ENCODE data around the gene TCFL5.

TCFL5 gene

GRCh38 chr20:62820208-62820961, 41.2 kb downstream of the TCFL5 start:
- DNase-seq, result no peak
- in situ Hi-C loops (cut with HindIII; ENCODE audit: low pct_ligation_motif_present, low pct_unique_long_range_greater_than_20kb, low sequenced_read_pairs), result no loop called here

- DNase-seq, result peak; percentile 22
- in situ Hi-C loops (cut with HindIII; ENCODE audit: low pct_ligation_motif_present, low pct_unique_long_range_greater_than_20kb, low sequenced_read_pairs), result no loop called here
Measured at GRCh38 chr20:62819494-62820174, 42.0 kb downstream of the TCFL5 start.

- DNase-seq, result no peak
- in situ Hi-C loops (cut with HindIII; ENCODE audit: low pct_ligation_motif_present, low pct_unique_long_range_greater_than_20kb, low sequenced_read_pairs), result no loop called here
Measured at GRCh38 chr20:62818592-62819493, 42.8 kb downstream of the TCFL5 start.

- no peak for DNase-seq
- in situ Hi-C loops (cut with HindIII; ENCODE audit: low pct_ligation_motif_present, low pct_unique_long_range_greater_than_20kb, low sequenced_read_pairs), result no loop called here
Measured at GRCh38 chr20:62817975-62818591, 43.5 kb downstream of the TCFL5 start.

- no peak for DNase-seq
- in situ Hi-C loops (cut with HindIII; ENCODE audit: low pct_ligation_motif_present, low pct_unique_long_range_greater_than_20kb, low sequenced_read_pairs), result no loop called here
Measured at GRCh38 chr20:62816884-62817873, 44.4 kb downstream of the TCFL5 start, which contains the start of gene COL9A3. COL9A3 (plus strand) TSS chr20:62817050; CDS start chr20:62817065, 15 bp downstream.

GRCh38 chr20:62816031-62816883, 45.4 kb downstream of the TCFL5 start:
- DNase-seq, result no peak
- in situ Hi-C loops (cut with HindIII; ENCODE audit: low pct_ligation_motif_present, low pct_unique_long_range_greater_than_20kb, low sequenced_read_pairs), result no loop called here

GRCh38 chr20:62815066-62815991, 46.3 kb downstream of the TCFL5 start:
- DNase-seq, result peak; percentile 45

GRCh38 chr20:62814709-62815065, 46.9 kb downstream of the TCFL5 start:
- no peak for DNase-seq
- in situ Hi-C loops (cut with HindIII; ENCODE audit: low pct_ligation_motif_present, low pct_unique_long_range_greater_than_20kb, low sequenced_read_pairs), result no loop called here

More at GRCh38 chr20:62815066-62815991, 46.3 kb downstream of the TCFL5 start:
- in situ Hi-C loops (cut with HindIII; ENCODE audit: low pct_ligation_motif_present, low pct_unique_long_range_greater_than_20kb, low sequenced_read_pairs), result no loop called here

GRCh38 chr20:62814060-62814708, 47.4 kb downstream of the TCFL5 start:
- in situ Hi-C loops (cut with HindIII; ENCODE audit: low pct_ligation_motif_present, low pct_unique_long_range_greater_than_20kb, low sequenced_read_pairs), result no loop called here
- DNase-seq, result no peak

- DNase-seq, result no peak
- in situ Hi-C loops (cut with HindIII; ENCODE audit: low pct_ligation_motif_present, low pct_unique_long_range_greater_than_20kb, low sequenced_read_pairs), result no loop called here
Measured at GRCh38 chr20:62813588-62813987, 48.0 kb downstream of the TCFL5 start.

GRCh38 chr20:62812907-62813200, 48.8 kb downstream of the TCFL5 start:
- in situ Hi-C loops (cut with HindIII; ENCODE audit: low pct_ligation_motif_present, low pct_unique_long_range_greater_than_20kb, low sequenced_read_pairs), result no loop called here
- no peak for DNase-seq

GRCh38 chr20:62812181-62812906, 49.3 kb downstream of the TCFL5 start:
- in situ Hi-C loops (cut with HindIII; ENCODE audit: low pct_ligation_motif_present, low pct_unique_long_range_greater_than_20kb, low sequenced_read_pairs), result no loop called here
- no peak for DNase-seq

- in situ Hi-C loops (cut with HindIII; ENCODE audit: low pct_ligation_motif_present, low pct_unique_long_range_greater_than_20kb, low sequenced_read_pairs), result no loop called here
- no peak for DNase-seq
Measured at GRCh38 chr20:62811720-62812119, 49.9 kb downstream of the TCFL5 start.

GRCh38 chr20:62811320-62811719, 50.3 kb downstream of the TCFL5 start:
- in situ Hi-C loops (cut with HindIII; ENCODE audit: low pct_ligation_motif_present, low pct_unique_long_range_greater_than_20kb, low sequenced_read_pairs), result no loop called here
- DNase-seq, result no peak

Data from ACHN (cell line).